ENCODE results near the gene SLC30A7.

Gene SLC30A7

DNA sequence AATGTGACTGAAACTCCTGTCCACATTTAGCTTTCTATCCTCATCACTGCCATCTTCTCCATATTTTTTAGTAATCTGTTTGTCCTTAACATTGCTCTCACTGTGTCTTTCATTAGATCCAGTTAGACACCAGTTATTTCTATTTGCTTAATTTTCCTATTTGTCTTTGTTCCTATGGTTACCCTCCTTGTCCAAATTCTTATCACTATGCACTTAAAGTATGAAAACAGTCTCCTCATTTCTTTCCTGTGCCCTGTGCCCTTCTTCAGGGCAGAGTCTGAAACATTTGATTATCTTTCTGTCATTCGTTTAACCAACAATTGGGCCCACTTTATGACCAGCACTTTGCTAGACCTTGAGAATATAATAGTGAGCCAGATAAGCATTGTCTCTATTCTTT is 64.2 kb downstream of the SLC30A7 start:
- no peak for DNase-seq (ENCODE audit: extremely low read depth, low read depth)
- no peak overlapping the region for H3K4me3 ChIP-seq (replicated peaks; ENCODE audit: low read depth, low read length)
- TF ChIP-seq CTCF (IDR thresholded peaks at IDR 0.05; ENCODE audit: low read depth, low read length, missing control alignments) = no peak

GRCh38 chr1:100968621-100969020 is 72.7 kb downstream of the SLC30A7 start:
- H3K4me3 ChIP-seq (replicated peaks; ENCODE audit: low read depth, low read length) = no peak overlapping the region
- no peak for TF ChIP-seq CTCF (IDR thresholded peaks at IDR 0.05; ENCODE audit: low read depth, low read length, missing control alignments)
- DNase-seq (ENCODE audit: extremely low read depth, low read depth) = no peak

- no peak for TF ChIP-seq CTCF (IDR thresholded peaks at IDR 0.05; ENCODE audit: low read depth, low read length, missing control alignments)
- DNase-seq (ENCODE audit: extremely low read depth, low read depth) = no peak
- H3K4me3 ChIP-seq (replicated peaks; ENCODE audit: low read depth, low read length) = no peak overlapping the region
These were observed 73.4 kb downstream of the SLC30A7 start for GRCh38 chr1:100969327-100969726.

DNA sequence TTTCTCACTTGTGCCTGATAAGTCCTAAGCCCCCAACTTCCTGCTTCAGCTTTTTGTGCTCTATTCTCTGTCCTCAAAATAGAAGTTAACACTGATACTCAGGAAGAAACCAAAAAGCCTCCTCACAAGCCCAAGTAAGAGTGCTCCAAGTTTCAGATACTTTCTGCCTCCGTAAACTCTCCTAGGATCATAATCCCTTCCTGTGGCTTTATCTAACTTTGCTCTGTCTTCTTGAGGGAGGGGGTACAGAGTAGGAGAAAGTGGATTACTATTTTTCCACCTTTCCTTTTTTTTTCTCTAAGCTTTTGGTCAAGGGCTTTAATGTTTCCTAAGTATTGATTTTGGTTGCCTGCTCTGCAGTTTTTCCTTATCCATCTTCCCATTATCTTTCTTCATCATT is 75.1 kb downstream of the SLC30A7 start:
- H3K4me3 ChIP-seq (replicated peaks; ENCODE audit: low read depth, low read length) = no peak overlapping the region
- no peak for DNase-seq (ENCODE audit: extremely low read depth, low read depth)
- no peak for TF ChIP-seq CTCF (IDR thresholded peaks at IDR 0.05; ENCODE audit: low read depth, low read length, missing control alignments)

DNA sequence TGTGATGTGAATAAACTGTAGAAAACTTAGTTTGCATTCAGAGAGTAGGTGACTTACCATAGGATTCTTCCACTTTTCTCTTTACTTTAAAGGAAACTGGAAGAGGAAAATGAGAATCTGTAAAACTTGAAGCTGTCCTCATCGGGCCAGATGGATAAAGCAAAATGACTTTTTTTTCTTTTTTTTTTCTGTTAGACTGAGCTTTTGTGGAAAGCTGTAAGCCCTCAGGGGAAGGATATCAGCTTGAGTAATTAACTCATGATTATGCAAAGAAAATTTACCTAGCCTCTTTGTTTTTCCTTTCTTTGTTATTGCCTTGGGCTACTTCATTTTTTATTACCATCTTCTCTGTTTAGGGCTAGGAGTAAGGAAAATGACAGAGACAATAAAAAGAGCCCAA is 76.3 kb downstream of the SLC30A7 start:
- TF ChIP-seq CTCF (IDR thresholded peaks at IDR 0.05; ENCODE audit: low read depth, low read length, missing control alignments) = no peak
- H3K4me3 ChIP-seq (replicated peaks; ENCODE audit: low read depth, low read length) = no peak overlapping the region
- DNase-seq (ENCODE audit: extremely low read depth, low read depth) = no peak

DNA sequence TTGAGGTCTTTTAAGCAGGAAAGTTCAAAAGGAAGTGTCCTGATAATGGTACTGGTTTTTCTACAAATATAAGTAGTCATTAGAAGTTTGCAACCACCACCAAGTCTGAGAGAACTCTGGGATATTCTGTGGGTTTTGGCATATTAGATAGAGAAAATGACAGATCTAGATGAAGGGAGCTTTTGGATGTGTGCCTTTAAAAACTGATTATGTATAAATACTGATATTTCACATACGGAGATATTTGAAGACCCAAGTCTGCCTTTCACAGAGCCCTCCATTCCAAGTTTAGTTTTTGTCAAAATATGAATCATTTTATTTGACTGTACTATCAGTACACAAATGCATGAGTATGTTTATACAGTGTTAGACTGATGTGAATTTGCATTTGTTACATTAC is 81.0 kb downstream of the SLC30A7 start:
- DNase-seq (ENCODE audit: extremely low read depth, low read depth) = no peak
- no peak overlapping the region for H3K4me3 ChIP-seq (replicated peaks; ENCODE audit: low read depth, low read length)
- no peak for TF ChIP-seq CTCF (IDR thresholded peaks at IDR 0.05; ENCODE audit: low read depth, low read length, missing control alignments)

GRCh38 chr1:100979631-100980030 is 83.7 kb downstream of the SLC30A7 start:
- no peak for TF ChIP-seq CTCF (IDR thresholded peaks at IDR 0.05; ENCODE audit: low read depth, low read length, missing control alignments)
- H3K4me3 ChIP-seq (replicated peaks; ENCODE audit: low read depth, low read length) = no peak overlapping the region
- DNase-seq (ENCODE audit: extremely low read depth, low read depth) = no peak
